NCI-H2171 treated with DMSO at 0.1 percent for 48 hours (cell line): Measurements from ENCODE around the gene PUM1.

ENCODE experiments used
- DNase-seq: peaks from one replicate; lab custom pipeline; 2025; lab: John Stamatoyannopoulos, UW

Gene PUM1

DNA sequence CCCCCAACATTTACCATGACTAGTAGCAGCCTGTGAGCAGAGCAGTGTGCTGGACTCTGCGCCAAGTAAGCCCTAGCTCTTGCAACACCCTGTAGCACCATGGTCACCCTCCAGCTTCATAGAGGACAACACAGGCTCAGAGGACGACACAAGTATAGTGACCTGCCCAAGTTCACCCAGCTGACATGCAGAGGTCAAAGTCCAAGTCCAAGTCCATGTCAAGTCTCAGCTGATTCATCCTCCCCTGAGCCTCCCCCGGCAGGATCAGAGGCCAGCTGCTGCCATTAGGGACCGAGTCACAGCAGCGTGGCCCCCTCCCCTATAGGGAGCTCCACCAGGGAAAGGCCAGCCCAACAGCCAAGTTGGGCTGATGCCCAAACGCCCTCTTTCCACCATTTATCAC lies 172.8 kb downstream of the PUM1 start:
- DNase-seq = no peak

DNA sequence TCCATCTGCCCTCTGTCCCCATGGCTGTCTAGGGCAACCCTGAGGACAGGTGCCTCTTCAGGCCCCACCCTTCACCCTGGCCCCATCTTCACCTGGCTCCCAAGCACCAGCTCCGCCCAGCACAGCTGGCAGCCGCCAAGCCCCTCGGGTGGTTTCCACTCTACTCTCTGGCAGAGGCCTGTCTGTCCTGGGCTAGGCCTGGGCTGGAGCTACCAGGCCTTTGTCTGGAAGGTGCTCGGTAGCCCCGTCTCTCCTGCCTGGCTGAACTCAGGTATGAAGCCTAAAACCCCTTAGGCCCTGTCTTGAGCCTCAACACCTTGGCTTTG lies 174.3 kb downstream of the PUM1 start:
- no peak for DNase-seq

DNA sequence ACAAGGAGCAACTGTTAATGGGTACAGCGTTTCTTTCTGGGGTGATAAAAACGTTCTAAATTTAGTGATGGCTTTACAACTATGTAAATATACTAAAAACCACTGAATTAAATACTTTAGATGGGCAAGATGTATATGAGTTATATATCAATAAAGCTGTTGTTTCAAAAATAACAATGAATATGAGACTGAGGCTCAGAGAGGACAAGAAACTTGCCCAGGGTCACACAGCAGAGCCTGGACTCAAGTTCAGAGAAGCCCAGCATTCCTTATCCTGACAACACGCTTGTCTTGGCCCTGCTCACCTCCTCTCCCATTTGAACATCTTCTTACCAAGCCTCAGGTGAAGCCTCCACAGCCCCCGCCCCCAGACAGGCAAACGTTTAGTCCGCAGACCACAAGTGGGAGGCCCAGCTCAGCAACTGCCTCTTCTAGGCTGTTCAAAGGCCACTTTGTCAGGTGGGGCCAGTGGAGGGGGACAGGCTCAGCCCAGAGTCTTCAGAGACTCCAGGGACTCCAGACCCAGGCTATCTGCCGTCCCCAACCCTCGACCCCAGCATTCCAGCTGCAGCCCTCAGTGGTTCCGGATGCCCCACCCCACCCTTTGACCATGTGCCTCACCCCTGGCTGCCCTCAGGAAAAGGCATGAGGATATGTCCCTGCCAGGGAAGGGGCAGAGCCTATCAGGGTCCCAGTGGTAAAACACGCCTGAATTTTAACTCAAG lies 174.9 kb downstream of the PUM1 start:
- no peak for DNase-seq

GRCh38 chr1:30889511-30889910 lies 176.0 kb downstream of the PUM1 start:
- no peak for DNase-seq

GRCh38 chr1:30888975-30889374 lies 176.5 kb downstream of the PUM1 start:
- no peak for DNase-seq

DNA sequence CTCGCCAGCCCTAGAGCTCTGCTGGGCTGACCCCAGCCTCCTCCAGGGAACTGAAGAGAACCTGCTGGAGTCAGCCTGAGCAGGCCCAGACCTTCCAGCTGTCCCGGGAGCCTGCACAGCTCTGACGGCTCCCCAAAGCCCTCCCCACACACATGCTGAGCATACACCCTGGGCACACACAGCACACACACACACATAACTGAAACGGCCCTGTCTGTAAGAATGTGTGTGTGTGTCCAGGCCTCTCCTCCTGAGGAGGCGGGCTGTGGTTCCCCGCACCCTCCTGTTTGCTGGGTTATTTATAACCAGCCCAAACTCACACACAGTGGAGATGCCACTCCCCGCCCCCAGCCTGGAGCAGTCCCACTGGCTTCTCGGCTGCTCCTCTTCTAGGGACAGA lies 177.1 kb downstream of the PUM1 start:
- peak; percentile 25 for DNase-seq

DNA sequence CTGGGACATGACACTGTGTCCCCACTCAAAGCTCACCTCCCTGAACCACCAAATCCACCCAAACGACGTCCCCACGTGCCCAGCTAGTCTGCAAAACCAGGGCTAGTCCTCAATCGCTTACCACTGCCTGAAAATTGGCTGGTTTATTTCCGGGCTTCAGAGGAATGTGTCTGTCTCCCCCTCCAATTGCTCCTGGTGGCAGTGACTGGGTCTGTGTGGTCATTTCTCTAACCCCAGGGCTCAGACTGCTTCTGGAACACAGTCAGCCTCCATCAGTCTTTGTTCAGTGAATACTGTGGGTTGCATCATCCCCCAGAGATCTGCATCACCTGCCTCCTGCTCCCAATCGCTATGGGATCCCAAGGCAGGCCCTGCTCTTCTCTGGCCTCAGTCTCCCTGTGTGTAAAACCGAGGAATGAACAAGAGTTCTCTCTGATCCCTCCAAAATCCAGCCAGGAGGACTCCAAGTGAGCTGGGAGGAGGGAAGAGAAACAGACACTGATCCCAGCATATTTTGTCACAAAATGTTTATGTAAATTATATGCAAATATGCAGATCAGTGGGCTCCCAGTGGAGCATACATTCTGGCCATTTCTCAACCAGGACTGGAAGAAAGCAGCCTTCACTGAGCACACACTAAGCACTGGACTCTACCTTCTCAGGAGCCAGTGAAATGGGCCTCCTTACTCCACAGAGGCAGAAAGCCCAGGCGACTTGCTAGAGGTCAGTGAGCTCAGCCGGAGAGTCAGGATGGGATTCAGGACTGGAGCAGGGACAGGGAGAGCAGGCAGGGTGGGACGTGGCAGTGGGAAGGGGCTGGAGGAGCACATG lies 177.8 kb downstream of the PUM1 start:
- DNase-seq = no peak

- DNase-seq = no peak
These were observed 178.6 kb downstream of the PUM1 start for GRCh38 chr1:30886710-30887428.

DNA sequence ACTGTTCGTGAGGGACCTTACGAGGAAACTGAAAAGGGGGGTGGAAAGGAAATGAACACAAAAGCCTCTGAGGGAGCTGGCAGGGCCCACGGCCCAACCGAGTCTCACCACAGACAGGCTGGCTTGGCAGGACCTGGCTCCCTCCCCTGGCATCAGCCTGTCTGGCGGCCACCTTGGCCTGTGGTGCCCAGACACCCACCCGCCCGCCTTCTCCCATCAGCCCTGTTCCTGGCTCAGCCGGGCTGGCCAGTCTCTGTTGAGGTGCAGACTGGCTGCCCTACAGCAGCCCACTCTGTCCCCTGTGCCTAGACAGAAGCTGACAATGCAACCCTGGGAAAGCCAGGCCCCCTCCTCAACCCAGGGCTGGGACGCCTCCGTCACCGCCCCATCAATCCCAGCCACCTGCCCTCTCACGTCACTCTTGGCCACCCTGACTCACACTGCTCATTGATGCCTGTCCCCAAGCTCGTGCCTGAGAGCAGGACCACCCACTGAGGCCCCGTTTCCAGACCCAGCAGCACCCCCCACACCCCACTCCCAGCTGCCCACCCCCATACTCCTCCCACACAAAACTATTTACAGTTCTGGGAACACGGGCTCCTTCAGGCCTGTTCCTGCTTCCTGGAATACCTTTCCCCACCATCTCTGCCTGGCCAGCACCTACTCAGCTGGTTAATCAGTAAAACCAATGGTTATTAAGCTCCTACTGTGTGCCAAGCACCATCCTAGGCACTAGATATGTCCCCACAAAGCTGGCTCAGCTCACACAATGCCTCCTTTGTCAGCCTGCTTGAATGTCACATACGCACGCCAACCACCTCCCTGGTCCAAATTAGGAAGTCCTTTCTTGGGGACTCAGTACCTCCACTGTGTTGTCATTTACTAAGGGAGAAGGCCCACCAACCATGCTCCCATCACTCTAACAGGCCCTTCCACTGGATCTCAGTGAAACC lies 179.7 kb downstream of the PUM1 start:
- DNase-seq = no peak

- no peak for DNase-seq
These were observed 180.8 kb downstream of the PUM1 start for GRCh38 chr1:30884723-30885122.

DNA sequence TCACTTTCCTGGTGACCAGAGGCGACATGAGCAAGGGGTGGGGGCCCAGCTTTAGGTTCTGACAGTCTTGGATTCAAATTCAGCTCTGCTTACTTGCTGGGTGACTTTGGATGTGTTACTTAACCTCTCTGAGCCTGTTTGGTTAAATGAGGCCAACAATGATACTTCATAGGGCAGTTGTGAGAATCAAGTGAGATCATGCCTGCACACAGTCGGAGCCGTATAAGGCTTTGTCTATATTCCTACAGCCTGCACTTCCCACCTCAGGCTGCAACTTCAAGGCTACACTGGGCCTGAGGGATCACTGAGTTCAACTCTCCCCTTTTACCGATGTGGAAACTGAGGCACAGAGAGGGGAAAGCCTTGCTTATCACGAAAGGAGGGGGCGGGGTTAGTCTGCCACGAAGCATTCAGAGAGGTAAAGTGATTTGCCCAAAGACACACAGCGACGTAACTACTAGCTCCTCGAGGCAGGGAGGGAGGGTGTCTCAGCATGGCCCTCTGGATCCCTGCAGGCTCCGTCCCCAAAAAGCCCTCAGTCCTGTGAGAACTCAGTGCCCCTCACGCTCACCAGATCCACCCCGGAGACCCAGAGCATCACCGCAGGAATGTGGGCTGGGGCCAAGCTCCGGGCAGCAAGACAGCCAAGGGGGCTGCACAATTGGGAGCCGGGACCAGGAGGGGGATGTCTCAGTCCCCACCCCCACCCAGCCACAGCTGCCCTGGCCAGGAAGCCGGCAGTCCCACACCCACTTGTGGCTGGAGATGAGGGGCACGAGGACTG lies 181.9 kb downstream of the PUM1 start:
- DNase-seq = no peak

DNA sequence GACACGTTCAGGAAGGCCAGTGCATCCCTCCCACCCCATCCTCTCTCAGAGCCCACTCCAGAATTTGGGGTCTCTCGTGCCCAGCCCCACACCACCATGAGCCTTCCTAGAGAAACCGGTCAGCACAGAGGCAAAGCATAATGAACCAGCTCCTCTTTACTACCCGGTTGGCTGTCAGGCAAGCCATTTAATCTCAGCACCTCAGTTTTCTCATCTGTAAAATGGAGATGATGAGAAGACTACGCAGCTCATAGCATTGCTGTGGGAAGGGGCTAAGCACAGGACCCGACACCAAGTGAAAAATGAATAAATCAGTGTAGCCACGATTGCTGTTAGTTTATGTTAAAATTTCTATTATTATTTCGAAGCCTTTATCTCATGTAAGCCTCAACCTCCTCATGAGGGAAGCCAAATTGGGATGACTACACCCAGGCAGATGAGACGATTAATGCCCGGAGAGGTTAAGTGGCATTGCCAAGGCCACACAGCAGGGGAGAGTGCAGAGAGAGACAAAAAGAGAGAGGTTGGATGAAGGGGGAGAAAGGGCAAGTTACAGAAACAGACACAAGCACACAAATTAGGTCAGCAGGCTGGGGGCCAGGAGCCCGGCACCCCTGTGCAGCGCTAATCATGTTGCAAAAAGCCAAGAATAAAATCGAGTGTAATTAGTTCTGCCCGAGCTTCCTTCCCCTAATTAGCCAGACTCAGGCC lies 182.7 kb downstream of the PUM1 start:
- no peak for DNase-seq
